Loucy (cell line): ENCODE data around the gene OR2A42.
"Not testable (repeated sequence)": the region's sequence is repeated elsewhere in the genome, so short reads cannot be mapped to it uniquely, and the experiment has no call there.

Experiments
- EZH2phosphoT487 ChIP-seq: fragments of 200-600 bp; IDR thresholded peaks from 2 replicates; pipeline ENCODE4 v1.6.1; 2018; ENCODE audit warnings: antibody characterized with exemption, mild to moderate bottlenecking, moderate library complexity, borderline replicate concordance
- TF ChIP-seq, protein P1 (sequence below): fragments of 200-600 bp; sonication (generic); conservative IDR thresholded peaks from 2 replicates; pipeline ENCODE4 v1.5.1; 2014; ENCODE audit warnings: mild to moderate bottlenecking, antibody characterized with exemption, low read length

DNA sequence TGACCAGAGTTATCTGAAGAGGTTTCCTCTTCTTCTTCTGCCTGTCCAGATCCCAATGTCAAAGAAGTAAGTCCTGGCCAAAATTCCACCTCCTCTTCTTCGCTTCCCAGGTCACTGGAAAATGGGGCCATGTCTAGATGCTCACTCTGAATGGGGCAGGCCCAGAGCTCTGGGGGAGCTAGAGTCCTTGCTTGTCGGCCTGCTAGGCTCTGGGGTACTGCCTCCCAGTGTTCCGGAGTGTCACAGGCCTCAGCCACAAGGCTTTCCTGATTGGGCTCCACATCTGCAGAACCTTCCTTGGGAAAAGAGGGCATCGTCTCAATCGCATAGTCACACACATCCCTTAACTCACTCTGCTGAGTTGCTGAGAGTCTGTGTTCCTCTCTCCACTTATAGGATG, 51.6 kb downstream of the OR2A42 start:
- TF ChIP-seq, protein P1, sequence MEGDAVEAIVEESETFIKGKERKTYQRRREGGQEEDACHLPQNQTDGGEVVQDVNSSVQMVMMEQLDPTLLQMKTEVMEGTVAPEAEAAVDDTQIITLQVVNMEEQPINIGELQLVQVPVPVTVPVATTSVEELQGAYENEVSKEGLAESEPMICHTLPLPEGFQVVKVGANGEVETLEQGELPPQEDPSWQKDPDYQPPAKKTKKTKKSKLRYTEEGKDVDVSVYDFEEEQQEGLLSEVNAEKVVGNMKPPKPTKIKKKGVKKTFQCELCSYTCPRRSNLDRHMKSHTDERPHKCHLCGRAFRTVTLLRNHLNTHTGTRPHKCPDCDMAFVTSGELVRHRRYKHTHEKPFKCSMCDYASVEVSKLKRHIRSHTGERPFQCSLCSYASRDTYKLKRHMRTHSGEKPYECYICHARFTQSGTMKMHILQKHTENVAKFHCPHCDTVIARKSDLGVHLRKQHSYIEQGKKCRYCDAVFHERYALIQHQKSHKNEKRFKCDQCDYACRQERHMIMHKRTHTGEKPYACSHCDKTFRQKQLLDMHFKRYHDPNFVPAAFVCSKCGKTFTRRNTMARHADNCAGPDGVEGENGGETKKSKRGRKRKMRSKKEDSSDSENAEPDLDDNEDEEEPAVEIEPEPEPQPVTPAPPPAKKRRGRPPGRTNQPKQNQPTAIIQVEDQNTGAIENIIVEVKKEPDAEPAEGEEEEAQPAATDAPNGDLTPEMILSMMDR: not testable (repeated sequence)
- not testable (repeated sequence) for TF ChIP-seq EZH2phosphoT487
